Endothelial cell of umbilical vein (primary cell): ENCODE results near the gene C4orf50. TPM values are rescaled to one million over a fixed set of nuclear protein-coding genes. Genes with fewer than 3 reads are reported as not detected.

Experiments used
- BruUV-seq: library from RNA; stranded (reverse); fragments of 400-500 nt; replicated peaks from 2 replicates; lab custom pipeline; 2021; lab: Mats Ljungman, UMichigan
- CTCF ChIA-PET: fragments of 300-600, 350-600 bp; sonication (Branson Sonifier 250); formaldehyde crosslinking; loops from one replicate; lab custom pipeline; 2021; ENCODE audit warnings: antibody characterized with exemption, inconsistent platforms; lab: Charles Lee
- POLR2A ChIA-PET: fragments of 300-600, 350-600 bp; sonication (Branson Sonifier 250); formaldehyde crosslinking; loops from one replicate; lab custom pipeline; 2021; ENCODE audit warnings: antibody characterized with exemption, inconsistent platforms; lab: Charles Lee
- DNase-seq: peaks from one replicate; pipeline ENCODE4 v3.0.0-alpha.2; 2011; ENCODE audit warnings: low read depth, low spot score
- FAIRE-seq: peaks from 2 replicates; lab custom pipeline; 2011; peaks lifted over from hg19 to GRCh38; lab: Jason Lieb, UNC
- H2AFZ ChIP-seq: 2 replicates; pipeline ENCODE4 v1.6.0; 2012; ENCODE audit warnings: low read depth, low read length, control low read depth, inconsistent platforms
- H3K27ac ChIP-seq: 2 replicates; pipeline ENCODE4 v1.5.1; 2011; ENCODE audit warnings: low read depth, mild to moderate bottlenecking, control low read depth, low read length, moderate library complexity; ENCODE audit not compliant: insufficient read depth
- H3K27me3 ChIP-seq, 2 experiments: 2 replicates each; pipeline versions ENCODE4 v1.6.0 to v1.6.1; 2011; ENCODE audit warnings: low read length in 2 of 2, mixed read lengths in 1 of 2; ENCODE audit not compliant: control insufficient read depth in 2 of 2, insufficient read depth in 2 of 2
- H3K36me3 ChIP-seq, 2 experiments: 2 replicates in 1 of 2; 3 replicates in 1 of 2; pipeline ENCODE4 v1.5.1; 2011; ENCODE audit warnings: low read length in 2 of 2, mild to moderate bottlenecking in 1 of 2, moderate library complexity in 1 of 2; ENCODE audit not compliant: control insufficient read depth in 2 of 2, insufficient read depth in 2 of 2; ENCODE audit errors: extremely low read depth in 1 of 2
- H3K4me1 ChIP-seq: 3 replicates; pipeline ENCODE4 v1.5.1; 2011; ENCODE audit warnings: mild to moderate bottlenecking, low read length; ENCODE audit not compliant: control insufficient read depth, insufficient read depth; ENCODE audit errors: extremely low read depth
- H3K4me2 ChIP-seq: 2 replicates; pipeline ENCODE4 v1.6.1; 2011; ENCODE audit warnings: low read length, control low read depth, mixed read lengths; ENCODE audit not compliant: insufficient read depth
- H3K4me3 ChIP-seq, 3 experiments: fragments of 200-600 bp in 1 of 3; sonication (generic), shearing (Covaris generic) in 1 of 3; replicated peaks in 1 of 3; 2 replicates each; pipeline ENCODE4 v1.5.1; 2011 to 2016; ENCODE audit warnings: control low read depth in 3 of 3, low read length in 3 of 3, mild to moderate bottlenecking in 2 of 3, inconsistent platforms in 1 of 3, low read depth in 1 of 3, moderate library complexity in 1 of 3; ENCODE audit not compliant: insufficient read depth in 1 of 3
- H3K79me2 ChIP-seq: 2 replicates; pipeline ENCODE4 v1.6.0; 2012; ENCODE audit warnings: low read length, inconsistent platforms; ENCODE audit not compliant: control insufficient read depth, insufficient read depth
- H3K9ac ChIP-seq: replicated peaks from 2 replicates; pipeline ENCODE3; 2011; ENCODE audit warnings: low read length, control low read depth; ENCODE audit not compliant: insufficient read depth; ENCODE audit errors: extremely low read depth
- H3K9me1 ChIP-seq: replicated peaks from 3 replicates; pipeline ENCODE4 v1.6.0; 2011; ENCODE audit warnings: mild to moderate bottlenecking, low read length; ENCODE audit not compliant: control insufficient read depth, insufficient read depth; ENCODE audit errors: extremely low read depth
- H3K9me3 ChIP-seq: replicated peaks from 2 replicates; pipeline ENCODE4 v1.5.1; 2012; ENCODE audit warnings: low read length, inconsistent platforms; ENCODE audit not compliant: control insufficient read depth, insufficient read depth
- H4K20me1 ChIP-seq: replicated peaks from 2 replicates; pipeline ENCODE3; 2011; ENCODE audit warnings: mild to moderate bottlenecking, low read length; ENCODE audit not compliant: control insufficient read depth, insufficient read depth; ENCODE audit errors: extremely low read depth
- CTCF ChIP-seq, 2 donors: IDR thresholded peaks; 1 replicate in 1 of 2; 2 replicates in 1 of 2; pipeline ENCODE4 v1.5.1; 2011; ENCODE audit warnings: low read length in 2 of 2, mild to moderate bottlenecking in 2 of 2, moderate library complexity in 2 of 2, control low read depth in 1 of 2, inconsistent platforms in 1 of 2, low read depth in 1 of 2; ENCODE audit not compliant: insufficient read depth in 1 of 2; ENCODE audit errors: extremely low read depth in 1 of 2
- EZH2 ChIP-seq: IDR thresholded peaks from 2 replicates; pipeline ENCODE4 v1.6.1; 2012; ENCODE audit warnings: borderline replicate concordance, low read depth, mild to moderate bottlenecking, moderate library complexity, low read length, inconsistent platforms; ENCODE audit not compliant: severe bottlenecking
- FOS ChIP-seq: IDR thresholded peaks from 2 replicates; pipeline ENCODE4 v1.6.1; 2011; ENCODE audit warnings: mild to moderate bottlenecking, low read length, moderate library complexity, borderline replicate concordance; ENCODE audit not compliant: insufficient read depth
- GATA2 ChIP-seq: IDR thresholded peaks from 2 replicates; pipeline ENCODE4 v1.7.0; 2011; ENCODE audit warnings: low read depth, mild to moderate bottlenecking, moderate library complexity, mixed read lengths, low read length; ENCODE audit not compliant: insufficient read length, insufficient read depth
- JUN ChIP-seq: IDR thresholded peaks from 2 replicates; pipeline ENCODE4 v1.6.1; 2011; ENCODE audit warnings: borderline replicate concordance, low read depth; ENCODE audit not compliant: insufficient read length, insufficient read depth
- MYC ChIP-seq: IDR thresholded peaks from one replicate; pipeline ENCODE4 v1.6.1; 2011; ENCODE audit warnings: mild to moderate bottlenecking, low read depth, low read length
- POLR2A ChIP-seq: IDR thresholded peaks from 2 replicates; pipeline ENCODE4 v1.6.1; 2012; ENCODE audit warnings: low read depth, mild to moderate bottlenecking, control low read depth, low read length
- POLR2AphosphoS5 ChIP-seq: IDR thresholded peaks from 2 replicates; pipeline ENCODE4 v1.6.1; 2012; ENCODE audit warnings: low read depth, mild to moderate bottlenecking, control low read depth, low read length, moderate library complexity; ENCODE audit not compliant: insufficient read depth
- dilution Hi-C: fragments of 300-500 bp; cut with MboI; formaldehyde crosslinking; loops from one replicate; pipeline ENCODE4 v1.15.0; 2019; ENCODE audit warnings: low sequenced_read_pairs; ENCODE audit not compliant: extremely low pct_ligation_motif_present
- intact Hi-C: fragments of 100-400 bp; cut with micrococcal nuclease; formaldehyde crosslinking; loops from one replicate; pipeline ENCODE4 v1.10.0; 2022
- polyA plus RNA-seq, 4 experiments: library from polyadenylated mRNA; depleted of rRNA in 3 of 4; stranded (reverse) in 3 of 4; unstranded in 1 of 4; fragments of >200 nt; gene quantifications; 2 replicates each; pipeline versions ENCODE4 v1.2.1 to v1.2.3, GENCODE V29; 2011 to 2012; ENCODE audit warnings: missing spikeins in 1 of 4
- total RNA-seq: library from RNA; stranded (reverse); gene quantifications from 2 replicates; pipeline ENCODE4 v1.2.3, GENCODE V29; 2021
- TF ChIP-seq, protein P1 (sequence below): IDR thresholded peaks from 2 replicates; pipeline ENCODE4 v1.6.1; 2011; ENCODE audit not compliant: insufficient read depth, insufficient read length

Gene C4orf50
- total and polyA plus RNA-seq, 2 donors (not counting 3 experiments of a cell fraction or from before 2014, with no cell fraction given), result not detected

- Histone ChIP-seq H3K4me3 (no peak overlapping the region), H3K4me2 (no peak overlapping the region), H3K27ac (no peak overlapping the region), H3K9me3 (no peaks in the 10 kb centered on the region), H3K9ac (no peak overlapping the region), H3K79me2 (no peaks in the 10 kb centered on the region), H3K36me3 (no peaks in the 10 kb centered on the region), H2AFZ (no peak overlapping the region), H3K27me3 (no peaks in the 10 kb centered on the region), H4K20me1 (no peaks in the 10 kb centered on the region), H3K9me1 (no peaks in the 10 kb centered on the region), H3K4me1 (no peaks in the 10 kb centered on the region)
- POLR2A ChIA-PET, result no interaction called here
- FAIRE-seq, result no peak
- intact Hi-C loops, result no loop called here
- BruUV-seq, result no TSS peak
- CTCF ChIA-PET, result no interaction called here
- dilution Hi-C loops, result no loop called here
- no peak for TF ChIP-seq POLR2AphosphoS5
- no peak for DNase-seq
These were observed 95.7 kb downstream of the C4orf50 start for GRCh38 chr4:5922556-5922955.

- Histone ChIP-seq H3K27ac (no peak overlapping the region), H3K27me3 (no peaks in the 10 kb centered on the region), H2AFZ (no peak overlapping the region), H3K36me3 (no peaks in the 10 kb centered on the region), H3K79me2 (no peaks in the 10 kb centered on the region), H3K4me1 (no peaks in the 10 kb centered on the region), H3K9ac (no peak overlapping the region), H3K9me3 (no peaks in the 10 kb centered on the region), H3K4me3 (no peak overlapping the region), H4K20me1 (no peaks in the 10 kb centered on the region), H3K4me2 (no peak overlapping the region), H3K9me1 (no peaks in the 10 kb centered on the region)
- no peak for FAIRE-seq
- CTCF ChIA-PET, result no interaction called here
- intact Hi-C loops, result no loop called here
- TF ChIP-seq POLR2A, result no peak
- no peak for TF ChIP-seq JUN
- TF ChIP-seq MYC, result no peak
- no peak for TF ChIP-seq POLR2AphosphoS5
- TF ChIP-seq FOS, result no peak
- TF ChIP-seq, protein P1, sequence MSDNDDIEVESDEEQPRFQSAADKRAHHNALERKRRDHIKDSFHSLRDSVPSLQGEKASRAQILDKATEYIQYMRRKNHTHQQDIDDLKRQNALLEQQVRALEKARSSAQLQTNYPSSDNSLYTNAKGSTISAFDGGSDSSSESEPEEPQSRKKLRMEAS, result no peak
- TF ChIP-seq CTCF (IDR thresholded peaks at IDR 0.05; ENCODE audit: extremely low read depth in 1 of 2, insufficient read depth in 1 of 2, low read depth in 1 of 2, low read length in 2 of 2), result no peak
- no peak for TF ChIP-seq GATA2
- TF ChIP-seq EZH2, result no peak
- dilution Hi-C loops, result no loop called here
- no TSS peak for BruUV-seq
- POLR2A ChIA-PET, result no interaction called here
- DNase-seq, result no peak
These were observed 96.2 kb downstream of the C4orf50 start for GRCh38 chr4:5921981-5922380.
